ENCODE measurements around the gene ASCC2. TPM values are rescaled to one million over a fixed set of nuclear protein-coding genes. Genes with fewer than 3 reads are reported as not detected.

ASCC2 gene
- 85.5 TPM for total RNA-seq (ENCODE audit: unreplicated experiment)
- long read RNA-seq, transcript ASCC2-201 (20 exons, 2,793 nt), result minor isoform, 5 of 53 reads
- long read RNA-seq, transcript ASCC2-202 (21 exons, 2,823 nt), result major isoform, 11 of 53 reads
- long read RNA-seq, partial matches to known transcripts, result 13 of 53 reads
- long read RNA-seq, other reads (novel, unspliced or antisense), result 22 of 53 reads

DNA sequence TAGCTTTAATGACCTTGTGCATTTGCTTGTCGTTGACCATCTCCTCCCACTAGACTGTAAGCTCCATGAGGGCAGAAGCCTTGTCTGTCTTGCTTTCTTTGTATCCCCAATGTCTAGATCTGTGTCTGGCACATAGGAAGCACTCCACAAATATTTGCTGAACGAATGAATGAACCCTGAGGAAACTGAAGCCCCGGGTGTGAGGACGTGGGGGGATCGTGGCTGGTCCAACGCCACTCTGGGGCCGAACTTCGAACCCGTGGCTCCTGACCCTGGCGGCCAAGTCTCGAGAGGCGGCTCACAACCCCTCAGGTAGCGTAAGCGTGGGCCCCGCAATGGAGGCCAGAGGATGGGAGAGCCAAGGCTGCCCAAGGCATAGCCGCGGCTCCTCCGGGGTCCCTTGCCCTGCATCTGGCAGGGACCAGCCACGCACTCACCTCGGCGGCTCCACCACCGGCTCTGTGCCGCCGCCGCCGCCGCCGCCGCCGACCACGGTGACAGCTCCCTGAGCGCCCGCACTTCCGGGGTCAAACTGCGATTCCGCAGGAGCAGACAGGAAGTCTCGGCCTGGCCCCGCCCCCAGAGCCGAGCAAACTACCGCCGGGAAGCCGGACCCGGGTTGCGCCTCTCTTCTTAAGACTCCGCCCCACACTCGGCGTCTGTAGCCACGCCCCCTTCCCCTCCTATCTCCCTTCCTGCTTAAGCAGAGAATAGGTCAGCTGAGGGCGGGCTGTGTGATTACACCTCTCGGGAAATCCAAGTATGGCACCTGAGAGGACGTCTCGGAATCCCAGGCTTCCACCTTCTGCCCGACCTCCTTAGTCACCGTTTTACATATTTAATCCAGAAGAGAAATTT is at the start of gene ASCC2:
Gene ASCC2 (minus strand): TSS at position 534 of the 858 bp plus-strand sequence. CDS start 5,949 bp downstream, outside the sequence.
- DNase-seq (ENCODE audit: low spot score), result peak; percentile 96
- no peaks in the 10 kb centered on the region for H3K9me3 Mint-ChIP-seq (ENCODE audit: unreplicated experiment)
- H3K4me3 Mint-ChIP-seq (ENCODE audit: unreplicated experiment), result peak within 1 kb of the TSS; percentile 95
- peaks cover 3% of the 10 kb centered on the region for H3K36me3 Mint-ChIP-seq (ENCODE audit: low read depth, unreplicated experiment)
- no peak for TF ChIP-seq CTCF (IDR thresholded peaks at IDR 0.05; ENCODE audit: unreplicated experiment)
- H3K4me1 Mint-ChIP-seq (ENCODE audit: unreplicated experiment), result peaks cover 38% of the 10 kb centered on the region
- H3K27me3 Mint-ChIP-seq (ENCODE audit: unreplicated experiment), result peaks cover 2% of the 10 kb centered on the region
- H3K27ac Mint-ChIP-seq (ENCODE audit: unreplicated experiment), result peak within 1 kb of the TSS; percentile 88

- peaks cover 7% of the 10 kb centered on the region for H3K4me1 Mint-ChIP-seq (ENCODE audit: unreplicated experiment)
- no peak for DNase-seq (ENCODE audit: low spot score)
These were observed 49.3 kb upstream of the ASCC2 start for GRCh38 chr22:29887358-29887757.

GRCh38 chr22:29886596-29886995 is 48.5 kb upstream of the ASCC2 start:
- no peak for TF ChIP-seq CTCF (IDR thresholded peaks at IDR 0.05; ENCODE audit: unreplicated experiment)
- H3K27ac Mint-ChIP-seq (ENCODE audit: unreplicated experiment), result no peak overlapping the region
- DNase-seq (ENCODE audit: low spot score), result no peak
- H3K4me3 Mint-ChIP-seq (ENCODE audit: unreplicated experiment), result no peak overlapping the region
- H3K9me3 Mint-ChIP-seq (ENCODE audit: unreplicated experiment), result no peaks in the 10 kb centered on the region
- peaks cover 2% of the 10 kb centered on the region for H3K27me3 Mint-ChIP-seq (ENCODE audit: unreplicated experiment)
- H3K4me1 Mint-ChIP-seq (ENCODE audit: unreplicated experiment), result peaks cover 7% of the 10 kb centered on the region
- no peaks in the 10 kb centered on the region for H3K36me3 Mint-ChIP-seq (ENCODE audit: low read depth, unreplicated experiment)

More at GRCh38 chr22:29887358-29887757, 49.3 kb upstream of the ASCC2 start:
- Mint-ChIP-seq H3K27ac (ENCODE audit: unreplicated experiment) (no peak overlapping the region), H3K4me3 (ENCODE audit: unreplicated experiment) (no peak overlapping the region), H3K27me3 (ENCODE audit: unreplicated experiment) (peaks cover 2% of the 10 kb centered on the region), H3K36me3 (ENCODE audit: low read depth, unreplicated experiment) (no peaks in the 10 kb centered on the region), H3K9me3 (ENCODE audit: unreplicated experiment) (no peaks in the 10 kb centered on the region)
- no peak for TF ChIP-seq CTCF (IDR thresholded peaks at IDR 0.05; ENCODE audit: unreplicated experiment)

DNA sequence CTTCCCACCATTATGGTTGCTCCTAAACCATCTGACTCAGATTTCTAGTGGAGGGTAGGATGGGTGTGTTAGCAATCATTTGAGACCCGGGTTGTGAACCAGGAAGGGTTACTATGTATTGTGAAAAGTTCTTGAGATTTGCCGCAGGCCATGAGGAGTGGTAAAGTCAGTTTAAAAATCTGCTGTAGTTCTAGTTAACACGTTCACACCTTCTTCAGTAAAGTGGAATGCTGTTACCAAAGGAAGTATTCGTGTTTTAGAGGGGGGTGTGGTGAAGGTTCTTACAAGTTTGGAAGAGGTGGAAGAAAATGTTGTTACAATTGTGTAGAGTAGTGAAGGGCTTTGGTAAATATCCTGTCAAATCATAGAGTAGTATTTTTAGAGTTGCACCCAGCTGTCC is 47.5 kb upstream of the ASCC2 start:
- Mint-ChIP-seq H3K4me3 (ENCODE audit: unreplicated experiment) (no peak overlapping the region), H3K9me3 (ENCODE audit: unreplicated experiment) (no peaks in the 10 kb centered on the region), H3K4me1 (ENCODE audit: unreplicated experiment) (peaks cover 7% of the 10 kb centered on the region), H3K27ac (ENCODE audit: unreplicated experiment) (no peak overlapping the region), H3K36me3 (ENCODE audit: low read depth, unreplicated experiment) (no peaks in the 10 kb centered on the region), H3K27me3 (ENCODE audit: unreplicated experiment) (peaks cover 2% of the 10 kb centered on the region)
- DNase-seq (ENCODE audit: low spot score), result no peak
- TF ChIP-seq CTCF (IDR thresholded peaks at IDR 0.05; ENCODE audit: unreplicated experiment), result no peak

DNA sequence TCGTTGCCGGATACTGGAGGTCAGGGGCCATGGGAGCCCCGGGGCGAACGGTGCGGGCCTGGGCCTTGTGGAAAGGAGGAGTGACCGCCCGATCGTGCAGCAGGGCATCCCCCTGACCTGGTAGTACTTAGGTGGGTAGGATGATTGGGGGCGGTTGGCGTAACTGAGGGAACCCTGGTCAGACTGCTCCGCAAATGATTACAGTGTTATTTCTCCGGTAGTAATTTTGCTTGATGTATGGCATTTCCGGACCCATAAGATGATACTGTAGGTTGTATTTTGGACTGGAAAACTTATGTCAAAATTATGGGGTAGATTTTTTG is 45.7 kb upstream of the ASCC2 start:
- no peak for TF ChIP-seq CTCF (IDR thresholded peaks at IDR 0.05; ENCODE audit: unreplicated experiment)
- DNase-seq (ENCODE audit: low spot score), result no peak
- no peaks in the 10 kb centered on the region for H3K36me3 Mint-ChIP-seq (ENCODE audit: low read depth, unreplicated experiment)
- H3K27me3 Mint-ChIP-seq (ENCODE audit: unreplicated experiment), result no peaks in the 10 kb centered on the region
- H3K9me3 Mint-ChIP-seq (ENCODE audit: unreplicated experiment), result no peaks in the 10 kb centered on the region
- peak overlapping the region; percentile 98 for H3K4me3 Mint-ChIP-seq (ENCODE audit: unreplicated experiment)
- peak overlapping the region; percentile 87 for H3K27ac Mint-ChIP-seq (ENCODE audit: unreplicated experiment)
- H3K4me1 Mint-ChIP-seq (ENCODE audit: unreplicated experiment), result peaks cover 7% of the 10 kb centered on the region

Data from endothelial cell (in vitro differentiated cells).